ENCODE measurements around the gene ACTN4.

GRCh38 chr19:38654628-38655055 is 7.2 kb downstream of the ACTN4 start:
- no peak for TF ChIP-seq CTCF (IDR thresholded peaks at IDR 0.05)
- TF ChIP-seq ZFX (IDR thresholded peaks at IDR 0.05; ENCODE audit: borderline replicate concordance) = no peak
